Measurements from ENCODE around the gene TSHR. TPM values are rescaled to one million over a fixed set of nuclear protein-coding genes. Genes with fewer than 3 reads are reported as not detected.

Gene TSHR
- total RNA-seq, 1 donor from 2014 or later = not detected

DNA sequence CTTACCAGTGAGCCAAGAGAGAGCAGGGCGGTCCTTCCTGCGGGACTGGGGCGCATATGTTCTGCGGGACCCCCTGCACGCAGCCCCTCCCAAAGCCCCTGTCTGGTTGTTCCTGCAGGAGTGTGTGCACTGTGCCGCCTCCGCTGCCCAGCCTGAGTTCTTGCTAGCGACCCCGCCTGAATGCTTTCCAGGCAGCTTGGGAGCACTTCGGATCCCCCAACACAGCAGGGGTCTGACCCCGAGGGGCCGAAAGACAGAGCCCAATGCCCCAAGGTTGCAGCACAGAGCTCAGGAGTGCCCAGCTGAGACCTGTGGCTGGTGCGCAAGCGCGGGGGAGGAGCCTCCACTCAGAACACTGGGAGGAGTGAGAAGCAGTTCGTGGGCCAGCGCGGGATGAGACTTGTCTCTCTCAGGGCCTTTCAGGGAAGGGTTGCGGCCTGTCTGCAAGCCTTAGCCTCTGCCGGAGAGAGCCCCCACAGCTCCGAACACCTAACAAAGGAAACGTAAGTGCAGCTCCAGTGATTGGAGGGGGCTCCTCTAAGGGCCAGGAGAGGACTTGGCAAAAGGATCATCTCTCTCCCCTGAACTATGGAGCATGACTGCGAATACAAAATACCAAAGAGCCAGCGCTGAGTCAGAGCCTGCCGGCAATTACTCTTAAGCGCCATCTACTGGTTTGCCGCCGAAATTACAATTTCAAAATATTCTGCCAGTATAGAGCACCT lies 214.8 kb downstream of the TSHR start:
- Histone ChIP-seq H3K36me3 (ENCODE audit: control insufficient read depth, insufficient read depth, low read length) (no peaks in the 10 kb centered on the region), H3K27me3 (ENCODE audit: control insufficient read depth, insufficient read depth, low read length) (no peaks in the 10 kb centered on the region), H3K4me3 (ENCODE audit: low read depth, low read length) (peak overlapping the region; percentile 49)
- peak; percentile 51 for DNase-seq (ENCODE audit: low read depth)
- TF ChIP-seq, protein P1, sequence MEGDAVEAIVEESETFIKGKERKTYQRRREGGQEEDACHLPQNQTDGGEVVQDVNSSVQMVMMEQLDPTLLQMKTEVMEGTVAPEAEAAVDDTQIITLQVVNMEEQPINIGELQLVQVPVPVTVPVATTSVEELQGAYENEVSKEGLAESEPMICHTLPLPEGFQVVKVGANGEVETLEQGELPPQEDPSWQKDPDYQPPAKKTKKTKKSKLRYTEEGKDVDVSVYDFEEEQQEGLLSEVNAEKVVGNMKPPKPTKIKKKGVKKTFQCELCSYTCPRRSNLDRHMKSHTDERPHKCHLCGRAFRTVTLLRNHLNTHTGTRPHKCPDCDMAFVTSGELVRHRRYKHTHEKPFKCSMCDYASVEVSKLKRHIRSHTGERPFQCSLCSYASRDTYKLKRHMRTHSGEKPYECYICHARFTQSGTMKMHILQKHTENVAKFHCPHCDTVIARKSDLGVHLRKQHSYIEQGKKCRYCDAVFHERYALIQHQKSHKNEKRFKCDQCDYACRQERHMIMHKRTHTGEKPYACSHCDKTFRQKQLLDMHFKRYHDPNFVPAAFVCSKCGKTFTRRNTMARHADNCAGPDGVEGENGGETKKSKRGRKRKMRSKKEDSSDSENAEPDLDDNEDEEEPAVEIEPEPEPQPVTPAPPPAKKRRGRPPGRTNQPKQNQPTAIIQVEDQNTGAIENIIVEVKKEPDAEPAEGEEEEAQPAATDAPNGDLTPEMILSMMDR (IDR thresholded peaks at IDR 0.05; ENCODE audit: insufficient read depth, low read length, poor library complexity, severe bottlenecking) = peak; percentile 84

DNA sequence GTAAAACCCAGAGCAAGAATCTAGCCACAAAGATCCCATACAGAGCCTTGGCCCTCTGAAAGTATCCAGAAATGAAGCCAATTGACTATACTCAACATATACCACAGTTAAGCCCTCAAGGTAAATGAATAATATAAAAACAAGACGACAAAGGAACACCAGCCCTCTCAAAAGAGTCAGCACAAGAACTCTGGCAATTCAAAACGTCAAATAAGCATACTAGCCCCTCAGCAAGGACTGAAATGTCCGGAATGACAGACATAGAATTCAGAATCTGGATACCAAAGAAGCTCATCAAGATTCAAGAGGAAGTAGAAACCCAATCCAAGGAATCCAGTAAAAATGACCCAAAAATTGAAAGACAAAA lies 215.4 kb downstream of the TSHR start:
- H3K36me3 ChIP-seq (ENCODE audit: control insufficient read depth, insufficient read depth, low read length) = no peaks in the 10 kb centered on the region
- H3K4me3 ChIP-seq (ENCODE audit: low read depth, low read length) = no peak overlapping the region
- TF ChIP-seq, protein P1 (IDR thresholded peaks at IDR 0.05; ENCODE audit: insufficient read depth, low read length, poor library complexity, severe bottlenecking) = no peak
- H3K27me3 ChIP-seq (ENCODE audit: control insufficient read depth, insufficient read depth, low read length) = no peaks in the 10 kb centered on the region
- no peak for DNase-seq (ENCODE audit: low read depth)

GRCh38 chr14:81172353-81172752 lies 216.9 kb downstream of the TSHR start:
- no peaks in the 10 kb centered on the region for H3K36me3 ChIP-seq (ENCODE audit: control insufficient read depth, insufficient read depth, low read length)
- H3K4me3 ChIP-seq (ENCODE audit: low read depth, low read length) = no peak overlapping the region
- no peaks in the 10 kb centered on the region for H3K27me3 ChIP-seq (ENCODE audit: control insufficient read depth, insufficient read depth, low read length)
- TF ChIP-seq, protein P1 (IDR thresholded peaks at IDR 0.05; ENCODE audit: insufficient read depth, low read length, poor library complexity, severe bottlenecking) = no peak
- no peak for DNase-seq (ENCODE audit: low read depth)

GRCh38 chr14:81172881-81173280 lies 217.5 kb downstream of the TSHR start:
- Histone ChIP-seq H3K4me3 (ENCODE audit: low read depth, low read length) (no peak overlapping the region), H3K27me3 (ENCODE audit: control insufficient read depth, insufficient read depth, low read length) (no peaks in the 10 kb centered on the region), H3K36me3 (ENCODE audit: control insufficient read depth, insufficient read depth, low read length) (no peaks in the 10 kb centered on the region)
- TF ChIP-seq, protein P1 (IDR thresholded peaks at IDR 0.05; ENCODE audit: insufficient read depth, low read length, poor library complexity, severe bottlenecking) = no peak
- DNase-seq (ENCODE audit: low read depth) = no peak

GRCh38 chr14:81176241-81176640 lies 220.8 kb downstream of the TSHR start:
- Histone ChIP-seq H3K4me3 (ENCODE audit: low read depth, low read length) (no peak overlapping the region), H3K27me3 (ENCODE audit: control insufficient read depth, insufficient read depth, low read length) (no peaks in the 10 kb centered on the region), H3K36me3 (ENCODE audit: control insufficient read depth, insufficient read depth, low read length) (no peaks in the 10 kb centered on the region)
- TF ChIP-seq, protein P1 (IDR thresholded peaks at IDR 0.05; ENCODE audit: insufficient read depth, low read length, poor library complexity, severe bottlenecking) = no peak
- no peak for DNase-seq (ENCODE audit: low read depth)

GRCh38 chr14:81177225-81177624 lies 221.8 kb downstream of the TSHR start:
- TF ChIP-seq, protein P1 (IDR thresholded peaks at IDR 0.05; ENCODE audit: insufficient read depth, low read length, poor library complexity, severe bottlenecking) = no peak
- Histone ChIP-seq H3K4me3 (ENCODE audit: low read depth, low read length) (no peak overlapping the region), H3K36me3 (ENCODE audit: control insufficient read depth, insufficient read depth, low read length) (no peaks in the 10 kb centered on the region), H3K27me3 (ENCODE audit: control insufficient read depth, insufficient read depth, low read length) (no peaks in the 10 kb centered on the region)
- DNase-seq (ENCODE audit: low read depth) = no peak
